Neural cell (in vitro differentiated cells): ENCODE data around the gene DNMT3L. TPM values are rescaled to one million over a fixed set of nuclear protein-coding genes. Genes with fewer than 3 reads are reported as not detected.
"Not testable (repeated sequence)": the region's sequence is repeated elsewhere in the genome, so short reads cannot be mapped to it uniquely, and the experiment has no call there.

Experiments
- H2AFZ ChIP-seq: fragments of 200-600, 300-800 bp; sonication (generic), shearing (Covaris generic); 2 replicates; pipeline ENCODE4 v1.6.0; 2014; ENCODE audit warnings: low read depth, mild to moderate bottlenecking, antibody characterized with exemption, low read length, moderate library complexity
- H3F3A ChIP-seq: fragments of 200-600 bp; shearing (Covaris generic); 2 replicates; pipeline ENCODE4 v1.6.1; 2016; ENCODE audit warnings: mild to moderate bottlenecking, moderate library complexity, mixed read lengths, antibody characterized with exemption, low read length; ENCODE audit not compliant: insufficient read depth, poor library complexity, severe bottlenecking
- H3K27ac ChIP-seq: fragments of 200-600, 300-800 bp; sonication (generic), shearing (Covaris generic); 2 replicates; pipeline ENCODE4 v1.5.1; 2014; ENCODE audit warnings: mild to moderate bottlenecking, low read length, moderate library complexity
- H3K27me3 ChIP-seq: fragments of 300-800, 200-600 bp; sonication (generic), shearing (Covaris generic); 2 replicates; pipeline ENCODE4 v1.6.0; 2014; ENCODE audit warnings: mild to moderate bottlenecking, low read depth, low read length, moderate library complexity; ENCODE audit not compliant: insufficient read depth
- H3K36me3 ChIP-seq: fragments of 300-800, 200-600 bp; sonication (generic), shearing (Covaris generic); 2 replicates; pipeline ENCODE4 v1.5.1; 2014; ENCODE audit warnings: mild to moderate bottlenecking, antibody characterized with exemption, low read length, moderate library complexity; ENCODE audit not compliant: insufficient read depth
- H3K4me2 ChIP-seq: fragments of 300-800, 200-600 bp; sonication (generic), shearing (Covaris generic); 2 replicates; pipeline ENCODE4 v1.6.0; 2014; ENCODE audit warnings: mild to moderate bottlenecking, low read length
- H3K4me3 ChIP-seq: fragments of 300-800, 200-600 bp; sonication (generic), shearing (Covaris generic); 2 replicates; pipeline ENCODE4 v1.5.1; 2014; ENCODE audit warnings: mild to moderate bottlenecking, low read length, moderate library complexity
- H3K79me2 ChIP-seq: fragments of 200-600 bp; shearing (Covaris generic); replicated peaks from 2 replicates; pipeline ENCODE4 v1.6.0; 2014; ENCODE audit warnings: mild to moderate bottlenecking, low read length, moderate library complexity; ENCODE audit not compliant: insufficient read depth
- H3K9ac ChIP-seq: fragments of 300-800, 200-600 bp; sonication (generic), shearing (Covaris generic); 2 replicates; pipeline ENCODE4 v1.6.1; 2016; ENCODE audit warnings: mild to moderate bottlenecking, low read length, mixed read lengths
- H3K9me2 ChIP-seq: fragments of 200-600 bp; shearing (Covaris generic); 2 replicates; pipeline ENCODE4 v1.6.1; 2016; ENCODE audit warnings: mild to moderate bottlenecking, low read length, mixed read lengths; ENCODE audit not compliant: insufficient read depth
- H3K9me3 ChIP-seq: fragments of 200-600, 300-800 bp; sonication (generic), shearing (Covaris generic); 2 replicates; pipeline ENCODE4 v1.6.1; 2016; ENCODE audit warnings: mild to moderate bottlenecking, mixed run types, low read length, moderate library complexity, mixed read lengths
- H4K20me1 ChIP-seq: fragments of 200-600 bp; shearing (Covaris generic); 2 replicates; pipeline ENCODE4 v1.6.1; 2016; ENCODE audit warnings: mild to moderate bottlenecking, mixed run types; ENCODE audit not compliant: insufficient read depth
- CTCF ChIP-seq: fragments of 450-650 bp; IDR thresholded peaks from 2 replicates; pipeline ENCODE4 v1.5.1; 2014; ENCODE audit warnings: antibody characterized with exemption, mild to moderate bottlenecking, moderate library complexity; ENCODE audit not compliant: poor library complexity, severe bottlenecking
- EP300 ChIP-seq: fragments of 450-650 bp; conservative IDR thresholded peaks from 2 replicates; pipeline ENCODE4 v1.6.1; 2014; ENCODE audit warnings: antibody characterized with exemption, mild to moderate bottlenecking, moderate library complexity; ENCODE audit not compliant: poor library complexity, severe bottlenecking
- EZH2 ChIP-seq: fragments of 200-600, 300-800 bp; shearing (Covaris generic), sonication (generic); IDR thresholded peaks from 2 replicates; pipeline ENCODE4 v1.6.1; 2014; ENCODE audit warnings: antibody characterized with exemption, low read length, borderline replicate concordance, mild to moderate bottlenecking; ENCODE audit not compliant: insufficient read depth, poor library complexity, severe bottlenecking
- MXI1 ChIP-seq: fragments of 450-650 bp; conservative IDR thresholded peaks from 2 replicates; pipeline ENCODE4 v1.6.1; 2014; ENCODE audit warnings: antibody characterized with exemption, mild to moderate bottlenecking; ENCODE audit not compliant: poor library complexity, severe bottlenecking
- POLR2AphosphoS5 ChIP-seq: IDR thresholded peaks from 2 replicates; pipeline ENCODE4 v1.6.1; 2012
- RAD21 ChIP-seq: fragments of 450-650 bp; conservative IDR thresholded peaks from 2 replicates; pipeline ENCODE4 v1.6.1; 2014; ENCODE audit warnings: antibody characterized with exemption, mild to moderate bottlenecking, moderate library complexity
- REST ChIP-seq: IDR thresholded peaks from 2 replicates; pipeline ENCODE4 v1.6.1; 2012; ENCODE audit warnings: borderline replicate concordance
- SMC3 ChIP-seq: fragments of 450-650 bp; conservative IDR thresholded peaks from 2 replicates; pipeline ENCODE4 v1.6.1; 2014; ENCODE audit warnings: antibody characterized with exemption, mild to moderate bottlenecking, moderate library complexity; ENCODE audit not compliant: poor library complexity
- polyA plus RNA-seq: library from polyadenylated mRNA; depleted of rRNA; stranded (reverse); fragments of >200 nt; gene quantifications from 2 replicates; pipeline ENCODE4 v1.2.3, GENCODE V29; 2014

The DNMT3L gene
- polyA plus RNA-seq, 1 donor from 2014 or later: not detected

- H3K79me2 ChIP-seq: no peaks in the 10 kb centered on the region
- H3K27me3 ChIP-seq: no peaks in the 10 kb centered on the region
- no peaks in the 10 kb centered on the region for H3K36me3 ChIP-seq
- no peak overlapping the region for H3K4me3 ChIP-seq
- H3K9ac ChIP-seq: no peak overlapping the region
- H3K9me2 ChIP-seq: no peaks in the 10 kb centered on the region
- no peak overlapping the region for H3K27ac ChIP-seq
- TF ChIP-seq POLR2AphosphoS5 (no peak), EP300 (no peak), CTCF (no peak), EZH2 (no peak)
- no peak overlapping the region for H3K4me2 ChIP-seq
- H3K9me3 ChIP-seq: no peaks in the 10 kb centered on the region
- H3F3A ChIP-seq: no peaks in the 10 kb centered on the region
- H4K20me1 ChIP-seq: no peaks in the 10 kb centered on the region
- H2AFZ ChIP-seq: no peak overlapping the region
Observed at GRCh38 chr21:44304011-44304616, 42.4 kb upstream of the DNMT3L start.

GRCh38 chr21:44303490-44303981, 41.8 kb upstream of the DNMT3L start:
- Histone ChIP-seq H3K9me3 (no peaks in the 10 kb centered on the region), H3K79me2 (no peaks in the 10 kb centered on the region), H3K4me2 (no peak overlapping the region), H3K4me3 (no peak overlapping the region), H3K36me3 (no peaks in the 10 kb centered on the region), H2AFZ (no peak overlapping the region), H3K27ac (no peak overlapping the region), H4K20me1 (no peaks in the 10 kb centered on the region), H3K27me3 (no peaks in the 10 kb centered on the region), H3K9ac (no peak overlapping the region), H3K9me2 (no peaks in the 10 kb centered on the region), H3F3A (no peaks in the 10 kb centered on the region)
- TF ChIP-seq SMC3 (no peak), RAD21 (no peak), EZH2 (no peak), MXI1 (no peak), REST (no peak), POLR2AphosphoS5 (no peak), CTCF (no peak)

GRCh38 chr21:44302573-44303401, 41.1 kb upstream of the DNMT3L start:
- not testable (repeated sequence) for H3K27ac ChIP-seq, H3K27me3 ChIP-seq, H3K4me2 ChIP-seq, H3K9me2 ChIP-seq, H4K20me1 ChIP-seq, H2AFZ ChIP-seq, H3K9ac ChIP-seq, H3K36me3 ChIP-seq, H3K79me2 ChIP-seq, H3K9me3 ChIP-seq, H3K4me3 ChIP-seq, H3F3A ChIP-seq
